Measurements from ENCODE around the gene CD68.

DNA sequence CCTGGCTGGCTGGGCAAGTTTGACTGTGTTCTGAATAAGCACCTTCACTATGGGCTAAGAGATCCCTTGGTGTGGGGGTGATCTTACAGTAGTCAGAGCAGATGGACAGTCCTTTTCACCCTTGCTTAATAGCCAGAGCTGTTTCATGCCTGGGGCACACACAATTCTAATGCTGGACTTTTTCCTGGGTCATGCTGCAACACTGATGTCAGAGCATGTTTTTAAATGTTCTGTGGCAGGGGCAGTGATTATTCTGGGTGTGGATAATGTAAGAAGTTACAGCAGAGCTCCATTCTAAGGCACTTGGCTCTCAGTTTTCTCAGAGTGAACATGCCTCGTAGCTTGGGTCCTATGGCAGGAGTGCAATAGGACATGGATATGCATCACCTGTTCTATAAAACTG is 4.0 kb upstream of the CD68 start:
- TF ChIP-seq, protein P1, sequence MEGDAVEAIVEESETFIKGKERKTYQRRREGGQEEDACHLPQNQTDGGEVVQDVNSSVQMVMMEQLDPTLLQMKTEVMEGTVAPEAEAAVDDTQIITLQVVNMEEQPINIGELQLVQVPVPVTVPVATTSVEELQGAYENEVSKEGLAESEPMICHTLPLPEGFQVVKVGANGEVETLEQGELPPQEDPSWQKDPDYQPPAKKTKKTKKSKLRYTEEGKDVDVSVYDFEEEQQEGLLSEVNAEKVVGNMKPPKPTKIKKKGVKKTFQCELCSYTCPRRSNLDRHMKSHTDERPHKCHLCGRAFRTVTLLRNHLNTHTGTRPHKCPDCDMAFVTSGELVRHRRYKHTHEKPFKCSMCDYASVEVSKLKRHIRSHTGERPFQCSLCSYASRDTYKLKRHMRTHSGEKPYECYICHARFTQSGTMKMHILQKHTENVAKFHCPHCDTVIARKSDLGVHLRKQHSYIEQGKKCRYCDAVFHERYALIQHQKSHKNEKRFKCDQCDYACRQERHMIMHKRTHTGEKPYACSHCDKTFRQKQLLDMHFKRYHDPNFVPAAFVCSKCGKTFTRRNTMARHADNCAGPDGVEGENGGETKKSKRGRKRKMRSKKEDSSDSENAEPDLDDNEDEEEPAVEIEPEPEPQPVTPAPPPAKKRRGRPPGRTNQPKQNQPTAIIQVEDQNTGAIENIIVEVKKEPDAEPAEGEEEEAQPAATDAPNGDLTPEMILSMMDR (IDR thresholded peaks at IDR 0.05; ENCODE audit: low read depth, low read length) = no peak
- TF ChIP-seq, protein P2, sequence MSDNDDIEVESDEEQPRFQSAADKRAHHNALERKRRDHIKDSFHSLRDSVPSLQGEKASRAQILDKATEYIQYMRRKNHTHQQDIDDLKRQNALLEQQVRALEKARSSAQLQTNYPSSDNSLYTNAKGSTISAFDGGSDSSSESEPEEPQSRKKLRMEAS (IDR thresholded peaks at IDR 0.05; ENCODE audit: low read depth, low read length) = no peak
- TF ChIP-seq POLR2A (IDR thresholded peaks at IDR 0.05; ENCODE audit: extremely low read depth, insufficient read length) (no peak), MYC (IDR thresholded peaks at IDR 0.05; ENCODE audit: low read depth, low read length) (no peak)

Data from NB4 (cell line).